Globus pallidus (tissue), 1 donor: ENCODE results near the gene ERAP2.
"Not testable (repeated sequence)": the region's sequence is repeated elsewhere in the genome, so short reads cannot be mapped to it uniquely, and the experiment has no call there.

Experiments used
- DNase-seq: peaks from one replicate; pipeline ENCODE4 v3.0.0-alpha.2; 2015; ENCODE audit warnings: low spot score

Gene ERAP2

DNA sequence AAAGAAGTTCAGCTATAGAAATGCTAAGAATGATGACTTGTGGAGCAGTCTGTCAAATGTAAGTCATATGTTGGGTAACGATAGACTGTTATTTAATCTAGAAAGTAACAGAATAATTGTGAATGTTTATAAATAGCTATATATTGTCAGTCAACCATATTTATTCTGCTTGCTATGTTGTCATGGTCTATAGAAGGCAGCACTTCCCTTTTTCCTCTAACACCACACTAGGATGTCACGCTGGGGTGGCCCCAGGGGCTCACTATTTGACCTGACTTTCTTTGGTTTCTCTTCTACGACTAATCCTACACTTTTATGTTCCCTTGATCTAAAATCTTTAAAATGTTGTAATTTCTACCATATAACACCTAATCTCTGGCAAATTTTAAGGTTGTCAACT is 20.5 kb downstream of the ERAP2 start:
- DNase-seq, result peak; percentile 29

- DNase-seq, result no peak
Observed at GRCh38 chr5:96901384-96901783, 25.1 kb downstream of the ERAP2 start.

GRCh38 chr5:96901841-96902240 is 25.5 kb downstream of the ERAP2 start:
- DNase-seq, result no peak

DNA sequence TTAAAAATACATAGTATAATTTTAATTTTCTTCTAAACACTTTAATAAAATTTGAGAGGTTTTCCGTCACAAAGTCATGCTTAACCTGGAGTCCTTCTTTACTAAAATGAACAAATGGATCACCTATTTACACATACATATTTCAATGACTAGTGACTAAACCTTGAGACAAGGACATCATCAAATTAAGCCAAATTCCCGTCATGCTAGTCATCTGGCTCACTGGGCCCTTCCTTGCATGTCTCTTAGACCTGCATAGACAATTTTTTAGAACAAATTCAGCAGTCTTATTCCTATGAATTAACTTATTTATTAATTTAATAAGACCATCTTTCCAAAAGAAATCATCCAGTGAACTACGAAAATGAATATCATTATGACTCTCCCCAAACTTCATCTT is 26.6 kb downstream of the ERAP2 start:
- no peak for DNase-seq

- DNase-seq, result no peak
Observed at GRCh38 chr5:96903300-96903699, 27.0 kb downstream of the ERAP2 start.

- DNase-seq, result no peak
Observed at GRCh38 chr5:96904054-96904931, 28.0 kb downstream of the ERAP2 start.

- no peak for DNase-seq
Observed at GRCh38 chr5:96905864-96906263, 29.6 kb downstream of the ERAP2 start.

DNA sequence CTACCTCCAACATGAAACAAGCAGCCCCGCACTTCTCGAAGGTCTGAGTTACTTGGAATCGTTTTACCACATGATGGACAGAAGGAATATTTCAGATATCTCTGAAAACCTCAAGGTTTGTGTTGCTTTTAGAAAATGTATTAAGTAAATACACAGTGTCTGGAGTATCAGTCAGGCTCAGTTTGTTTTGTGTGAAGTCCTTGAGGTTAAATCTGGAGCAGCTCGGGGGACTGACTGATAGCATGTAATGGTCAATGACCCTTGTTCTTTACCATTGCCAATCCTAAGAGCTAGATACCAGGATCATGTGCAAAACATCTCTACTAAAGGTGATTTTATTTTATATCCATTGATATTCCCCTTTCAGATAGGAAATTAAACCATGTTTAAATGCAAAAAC is 32.7 kb downstream of the ERAP2 start:
- no peak for DNase-seq

DNA sequence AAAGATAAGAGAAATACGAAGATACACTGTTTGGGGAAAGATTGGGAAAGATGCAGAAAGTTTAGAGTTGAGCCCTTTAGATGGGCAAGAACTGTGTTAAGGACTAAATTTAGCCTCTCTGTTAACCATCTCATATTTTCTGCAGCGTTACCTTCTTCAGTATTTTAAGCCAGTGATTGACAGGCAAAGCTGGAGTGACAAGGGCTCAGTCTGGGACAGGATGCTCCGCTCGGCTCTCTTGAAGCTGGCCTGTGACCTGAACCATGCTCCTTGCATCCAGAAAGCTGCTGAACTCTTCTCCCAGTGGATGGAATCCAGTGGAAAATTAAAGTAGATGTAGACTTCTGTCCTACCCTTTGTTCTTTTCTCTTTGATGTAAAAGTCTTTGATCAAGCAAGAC is 33.1 kb downstream of the ERAP2 start:
- no peak for DNase-seq

DNA sequence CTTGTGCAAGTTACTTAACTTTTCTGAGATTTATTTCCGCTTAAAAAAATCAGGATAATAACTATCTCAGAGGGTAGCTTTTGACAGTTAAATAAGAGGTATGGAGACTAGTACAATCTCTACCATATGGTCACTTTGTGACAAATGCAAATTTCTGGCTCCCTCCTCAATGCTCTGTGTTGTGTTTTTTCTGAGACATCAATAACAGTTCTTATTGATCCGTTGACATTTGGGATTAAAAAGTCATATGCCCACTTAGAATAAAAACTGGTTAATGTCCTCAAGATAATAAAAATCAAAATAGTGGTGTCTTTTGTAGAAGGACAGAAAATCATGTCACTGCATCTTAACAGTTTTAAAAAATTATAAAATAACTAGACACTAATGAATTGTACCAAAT is 34.8 kb downstream of the ERAP2 start:
- DNase-seq, result no peak

- no peak for DNase-seq
Observed at GRCh38 chr5:96913233-96913632, 36.9 kb downstream of the ERAP2 start.

DNA sequence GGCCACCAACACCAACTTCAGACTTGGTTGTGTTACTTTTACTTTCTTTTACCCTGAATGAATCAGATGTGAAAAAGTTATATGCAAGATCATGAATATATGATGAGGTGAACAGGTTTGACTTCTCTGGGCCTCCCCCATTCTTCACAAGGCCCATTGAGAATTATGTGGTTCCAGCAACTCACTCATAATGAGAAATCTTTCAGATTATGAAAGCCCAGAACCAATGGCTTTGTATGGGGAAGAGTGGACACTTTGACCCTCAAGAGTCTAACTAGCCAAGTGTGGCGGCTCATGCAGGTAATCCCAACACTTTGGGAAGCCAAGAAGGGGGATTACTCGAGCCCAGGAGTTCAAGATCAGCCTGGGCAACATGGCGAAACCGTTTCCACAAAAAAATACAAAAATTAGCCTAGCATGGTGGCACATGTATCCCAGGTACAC is 43.5 kb downstream of the ERAP2 start:
- DNase-seq, result no peak

GRCh38 chr5:96920744-96921355 is 44.5 kb downstream of the ERAP2 start:
- no peak for DNase-seq

- DNase-seq, result no peak
Observed at GRCh38 chr5:96922499-96923244, 46.4 kb downstream of the ERAP2 start.

DNA sequence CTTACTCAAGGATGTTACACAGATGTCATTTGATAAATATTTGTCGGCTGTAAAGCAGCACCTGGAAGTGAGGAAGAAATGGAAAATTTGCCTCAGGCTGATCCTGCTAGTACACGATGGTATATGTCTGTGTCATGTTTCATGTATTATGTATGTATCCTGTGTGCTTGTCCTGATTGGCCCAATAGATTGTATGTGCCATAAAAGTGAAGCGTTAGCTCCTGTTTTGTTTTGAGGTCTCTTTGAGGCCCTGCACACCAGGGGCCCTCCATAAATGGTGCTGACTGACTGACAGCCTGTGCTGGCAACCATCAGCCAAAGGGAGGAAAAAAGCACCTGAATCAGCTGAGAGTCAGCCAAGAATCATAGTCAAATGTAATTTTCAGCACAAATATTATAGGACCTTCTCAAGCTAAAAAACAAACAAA is 47.7 kb downstream of the ERAP2 start:
- DNase-seq, result no peak

- no peak for DNase-seq
Observed at GRCh38 chr5:96926276-96926675, 50.0 kb downstream of the ERAP2 start.

DNA sequence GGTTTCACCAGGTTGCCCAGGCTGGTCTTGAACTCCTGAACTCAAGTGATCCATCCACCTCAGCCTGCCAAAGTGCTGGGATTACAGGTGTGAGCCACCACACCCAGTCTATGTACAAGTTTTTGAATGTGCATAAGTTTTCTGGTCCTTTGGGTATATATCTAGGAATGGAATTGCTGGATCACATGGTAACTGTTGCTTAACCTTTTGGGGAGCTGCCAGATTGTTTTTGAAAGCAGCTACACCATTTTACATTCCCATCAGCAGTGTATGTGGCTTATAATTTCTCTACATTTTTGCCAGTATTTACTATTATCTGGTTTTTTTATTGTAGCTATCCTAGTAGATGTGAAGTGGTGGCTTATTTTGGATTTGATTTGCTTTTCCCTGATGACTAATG is 50.7 kb downstream of the ERAP2 start:
- DNase-seq, result no peak

DNA sequence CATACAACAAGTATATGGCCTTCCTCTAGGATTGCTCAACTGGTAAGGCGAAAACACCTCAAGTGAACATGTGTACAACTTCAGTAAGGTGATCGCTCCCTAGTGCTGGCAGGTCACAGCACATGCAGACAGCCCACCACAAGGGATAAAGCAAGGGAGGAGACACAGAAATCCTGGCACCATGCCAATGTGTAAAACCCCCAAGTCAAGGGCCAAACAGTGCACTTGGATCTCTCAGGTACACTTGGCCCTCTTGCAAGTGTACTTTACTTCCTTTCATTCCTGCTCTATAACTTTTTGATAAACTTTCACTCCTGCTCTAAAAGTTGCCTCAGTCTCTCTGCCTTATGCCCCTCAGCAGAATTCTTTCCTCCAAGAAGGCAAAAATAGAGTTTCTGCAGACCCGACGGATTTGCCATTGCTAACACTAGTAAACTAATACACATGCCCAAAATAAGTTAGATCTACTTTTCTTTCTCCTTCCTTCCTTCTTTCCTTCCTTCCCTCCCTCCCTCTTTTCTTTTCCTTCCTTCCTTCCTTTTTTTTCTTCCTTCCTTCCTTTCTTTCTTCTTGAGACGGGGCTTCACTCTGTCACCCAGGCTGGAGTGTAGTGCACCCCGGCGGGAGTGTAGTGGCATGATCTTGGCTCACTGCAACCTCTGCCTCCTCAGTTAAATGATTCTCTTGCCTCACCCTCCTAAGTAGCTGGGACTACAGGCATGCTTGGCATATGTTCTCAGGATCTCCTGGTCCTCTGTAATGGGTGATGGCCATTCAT is 52.8 kb downstream of the ERAP2 start:
- no peak for DNase-seq

DNA sequence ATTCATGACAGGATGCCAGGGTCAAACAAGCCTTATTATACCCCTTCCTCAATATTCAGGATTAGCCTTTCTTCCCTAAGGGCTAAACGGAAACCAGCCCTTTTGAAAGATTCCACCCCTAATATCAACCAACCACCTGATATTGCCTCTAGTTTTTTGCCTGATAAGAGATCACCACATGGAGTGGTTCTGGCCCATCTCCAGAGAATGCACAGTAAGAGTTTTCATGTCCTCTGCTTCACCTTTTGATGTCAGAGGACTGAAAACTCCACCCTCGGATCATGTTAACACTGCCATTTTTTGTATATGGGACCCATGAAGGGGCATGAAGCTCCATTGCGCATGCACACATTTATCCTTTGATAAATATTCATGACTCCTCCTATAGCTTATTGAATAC is 53.8 kb downstream of the ERAP2 start:
- no peak for DNase-seq

- no peak for DNase-seq
Observed at GRCh38 chr5:96930589-96930988, 54.3 kb downstream of the ERAP2 start.

GRCh38 chr5:96931037-96931436 is 54.7 kb downstream of the ERAP2 start:
- DNase-seq, result not testable (repeated sequence)

DNA sequence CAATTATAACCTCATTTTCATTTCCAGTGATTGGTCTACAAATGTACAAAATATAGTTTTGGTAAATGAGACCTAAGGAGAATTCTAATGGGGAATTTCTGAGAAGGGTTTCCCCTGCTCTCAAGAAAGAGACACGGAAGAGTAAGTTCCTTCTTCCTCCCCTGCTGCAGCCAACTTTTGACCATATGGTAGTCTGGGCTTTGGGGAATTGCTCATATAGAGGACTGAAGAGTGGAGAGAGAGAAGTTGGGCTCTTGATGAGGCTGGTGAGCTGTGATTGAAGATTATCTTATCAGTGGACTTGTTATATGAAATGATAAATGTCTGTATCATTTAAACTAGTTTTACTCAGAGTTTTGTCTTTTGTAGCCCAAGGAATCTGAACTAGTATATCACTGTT is 55.3 kb downstream of the ERAP2 start:
- DNase-seq, result no peak
